ES-I3 (cell line): ENCODE data around the gene WDR90.
A peak's percentile ranks its signal among the peaks of the same experiment; 100 is the strongest.

Experiments used
- H3K36me3 ChIP-seq: 2 replicates; pipeline ENCODE4 v1.6.1; 2013; ENCODE audit warnings: mild to moderate bottlenecking, low read length, control low read depth, moderate library complexity; ENCODE audit not compliant: insufficient read depth
- H3K4me1 ChIP-seq: 2 replicates; pipeline ENCODE4 v1.6.1; 2013; ENCODE audit warnings: mild to moderate bottlenecking, control low read depth, low read length; ENCODE audit not compliant: insufficient read depth
- H3K9ac ChIP-seq: 2 replicates; pipeline ENCODE4 v1.6.1; 2013; ENCODE audit warnings: low read depth, mild to moderate bottlenecking, low read length, moderate library complexity
- H3K9me3 ChIP-seq: 2 replicates; pipeline ENCODE4 v1.6.1; 2013; ENCODE audit warnings: mild to moderate bottlenecking, low read length, moderate library complexity; ENCODE audit not compliant: control insufficient read depth, insufficient read depth

WDR90 gene

GRCh38 chr16:698911-699671 lies 49.9 kb downstream of the WDR90 start:
- H3K9ac ChIP-seq: no peak overlapping the region
- no peaks in the 10 kb centered on the region; the same call in 1 of the 2 replicates for H3K4me1 ChIP-seq
- no peaks in the 10 kb centered on the region for H3K36me3 ChIP-seq
- no peaks in the 10 kb centered on the region for H3K9me3 ChIP-seq

- Histone ChIP-seq H3K36me3 (no peaks in the 10 kb centered on the region), H3K9ac (no peak overlapping the region; the same call in 1 of the 2 replicates), H3K9me3 (no peaks in the 10 kb centered on the region), H3K4me1 (no peaks in the 10 kb centered on the region; the same call in 1 of the 2 replicates)
Measured at GRCh38 chr16:700684-701584, 51.8 kb downstream of the WDR90 start.

GRCh38 chr16:702341-702740 lies 53.2 kb downstream of the WDR90 start:
- Histone ChIP-seq H3K36me3 (no peaks in the 10 kb centered on the region), H3K9ac (no peak overlapping the region), H3K9me3 (no peaks in the 10 kb centered on the region), H3K4me1 (no peaks in the 10 kb centered on the region; the same call in 1 of the 2 replicates)

DNA sequence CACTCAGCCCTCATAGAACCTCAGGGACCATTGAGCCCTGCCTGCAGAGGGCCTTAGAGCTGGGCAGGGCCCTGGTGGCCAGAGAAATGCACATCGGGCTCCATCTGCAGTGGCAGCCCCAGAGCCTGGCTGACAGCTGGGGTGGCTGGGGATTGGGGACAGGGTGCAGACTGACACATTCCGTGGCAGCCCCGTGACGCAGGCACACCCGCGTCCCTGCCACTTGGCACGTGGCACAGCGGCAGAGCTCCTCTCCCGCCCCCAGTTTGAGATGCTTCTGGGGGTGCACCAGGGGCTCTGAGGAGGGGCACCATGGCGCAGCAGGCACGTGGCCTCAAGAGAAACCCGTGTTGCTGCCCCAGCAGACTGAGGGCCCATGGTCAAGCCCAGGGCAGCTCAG lies 54.2 kb downstream of the WDR90 start:
- no peaks in the 10 kb centered on the region; the same call in 1 of the 2 replicates for H3K4me1 ChIP-seq
- no peak overlapping the region for H3K9ac ChIP-seq
- H3K9me3 ChIP-seq: no peaks in the 10 kb centered on the region
- no peaks in the 10 kb centered on the region for H3K36me3 ChIP-seq

GRCh38 chr16:704047-704446 lies 54.9 kb downstream of the WDR90 start:
- H3K9ac ChIP-seq: no peak overlapping the region
- H3K36me3 ChIP-seq: no peaks in the 10 kb centered on the region
- no peaks in the 10 kb centered on the region; the same call in 1 of the 2 replicates for H3K4me1 ChIP-seq
- no peaks in the 10 kb centered on the region for H3K9me3 ChIP-seq

DNA sequence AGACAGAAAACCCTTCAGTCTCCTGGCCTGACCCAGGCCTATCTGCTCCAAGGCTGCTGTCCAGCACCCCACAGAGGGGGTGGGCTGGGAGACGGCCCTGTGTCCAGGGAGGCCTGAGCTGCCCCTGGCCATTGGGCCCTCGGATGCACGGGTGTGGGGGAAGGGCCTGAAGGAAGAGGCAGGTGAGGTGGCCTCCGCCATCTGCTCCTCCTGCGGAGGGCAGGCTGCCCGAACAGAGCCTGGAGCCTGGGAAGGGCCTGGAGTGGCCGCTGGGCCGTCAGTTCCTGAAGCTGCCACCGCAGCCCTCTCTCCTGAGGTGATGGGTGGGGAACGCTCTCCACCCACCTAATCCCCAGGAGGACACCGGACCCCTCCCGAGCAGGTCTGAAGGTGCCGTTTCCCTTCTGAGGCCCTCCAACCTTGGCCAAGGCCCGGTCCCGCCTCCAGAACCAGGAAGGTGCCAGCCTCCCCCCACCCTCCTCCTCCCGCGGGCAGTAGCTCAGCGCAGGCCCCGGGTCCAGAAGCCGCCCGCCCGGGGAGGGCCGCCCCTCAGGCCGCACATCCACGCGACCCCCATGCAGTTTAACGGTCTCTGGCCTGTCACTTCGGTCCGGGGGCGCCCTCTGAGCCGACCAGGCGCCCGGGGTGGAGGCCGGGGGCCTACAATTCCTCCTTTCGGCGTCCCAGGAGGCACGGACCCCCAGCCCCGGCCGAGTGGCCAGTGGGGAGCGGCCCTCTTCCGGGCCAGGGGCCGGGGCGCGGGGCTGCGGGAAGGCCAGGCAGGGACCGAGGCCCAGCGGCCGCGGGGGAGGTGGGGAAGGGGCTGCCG lies 55.6 kb downstream of the WDR90 start:
- no peaks in the 10 kb centered on the region for H3K9me3 ChIP-seq
- peaks cover under 1% of the 10 kb centered on the region; the same call in 1 of the 2 replicates for H3K4me1 ChIP-seq
- H3K9ac ChIP-seq: peak overlapping the region; percentile 30
- no peaks in the 10 kb centered on the region for H3K36me3 ChIP-seq

GRCh38 chr16:705431-706188 lies 56.4 kb downstream of the WDR90 start, which contains the start of gene FBXL16:
Gene FBXL16 (minus strand): TSS chr16:705801. CDS start chr16:697405, 8,396 bp downstream.
- Histone ChIP-seq H3K36me3 (no peaks in the 10 kb centered on the region), H3K9ac (peak within 1 kb of the TSS; percentile 71), H3K9me3 (no peaks in the 10 kb centered on the region), H3K4me1 (peaks cover 4% of the 10 kb centered on the region; the same call in 1 of the 2 replicates)

DNA sequence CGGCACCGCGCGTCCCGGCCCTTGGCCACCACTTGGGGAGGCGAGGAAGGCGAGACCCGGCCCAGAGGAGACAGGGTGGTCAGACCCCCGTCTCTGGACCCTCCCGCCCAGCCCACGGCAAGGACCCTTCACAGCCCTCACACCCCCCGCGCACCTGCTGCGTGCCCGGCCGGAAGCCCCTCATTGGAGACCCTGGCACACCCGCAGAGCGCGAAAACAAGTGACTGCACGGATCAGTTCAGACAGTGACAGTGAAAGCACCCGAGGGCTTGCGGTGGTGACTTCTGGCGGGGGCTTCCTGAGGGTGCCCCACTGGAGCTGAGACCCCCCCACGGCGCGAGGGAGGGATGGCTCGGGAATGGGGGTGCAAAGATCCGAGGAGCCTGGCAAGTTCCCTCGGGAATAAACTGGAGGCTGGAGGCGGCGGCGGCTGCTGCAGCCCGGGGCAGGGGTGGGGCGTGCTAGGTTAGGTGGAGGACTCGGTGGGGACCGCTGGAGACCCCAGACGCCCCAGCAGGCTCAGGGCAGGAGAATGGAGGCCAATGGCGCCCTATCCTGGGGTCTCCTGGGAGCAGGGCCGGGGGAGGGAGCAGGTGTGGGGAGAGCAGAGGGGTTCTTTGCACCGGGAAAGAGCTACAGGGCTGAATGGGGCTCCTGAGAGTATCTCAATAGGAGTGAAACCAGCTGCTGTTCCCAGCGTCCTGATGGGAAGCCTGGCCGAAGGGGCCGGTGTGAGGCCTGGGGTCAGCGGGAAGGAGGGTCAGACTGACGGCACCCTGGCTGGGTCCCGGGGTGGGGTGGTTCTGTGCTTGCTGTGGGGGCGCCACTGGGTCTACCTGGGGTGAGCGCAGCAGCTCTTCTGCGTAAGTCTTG lies 57.3 kb downstream of the WDR90 start:
- Histone ChIP-seq H3K9ac (peak overlapping the region; percentile 49; the same call in 1 of the 2 replicates), H3K36me3 (no peaks in the 10 kb centered on the region), H3K4me1 (peaks cover 4% of the 10 kb centered on the region; the same call in 1 of the 2 replicates), H3K9me3 (no peaks in the 10 kb centered on the region)

DNA sequence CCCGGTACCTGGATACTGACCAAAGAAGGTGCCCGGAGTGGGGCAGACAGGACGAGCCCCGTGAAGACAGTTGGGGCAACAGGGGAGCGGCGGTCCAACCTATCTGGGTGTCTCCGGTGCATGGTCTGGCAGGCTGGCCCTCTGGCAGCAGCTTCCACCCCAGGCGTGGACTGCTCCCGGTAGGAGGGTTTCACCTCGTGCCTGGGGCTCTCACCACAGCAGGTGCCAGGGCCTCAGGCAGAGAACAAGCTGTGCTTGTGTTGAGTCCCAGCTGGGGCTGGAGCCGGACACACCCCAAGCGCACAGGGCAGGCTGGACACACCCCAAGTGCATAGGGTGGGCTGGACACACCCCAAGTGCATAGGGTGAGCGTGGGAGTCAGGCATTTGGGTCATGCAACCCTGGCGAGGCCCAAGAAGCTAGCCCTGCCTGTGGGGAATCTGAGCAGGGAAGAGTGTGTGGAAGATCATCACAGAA lies 57.9 kb downstream of the WDR90 start:
- H3K9ac ChIP-seq: no peak overlapping the region
- no peaks in the 10 kb centered on the region for H3K36me3 ChIP-seq
- peaks cover 4% of the 10 kb centered on the region; the same call in 1 of the 2 replicates for H3K4me1 ChIP-seq
- no peaks in the 10 kb centered on the region for H3K9me3 ChIP-seq

GRCh38 chr16:708019-708418 lies 58.9 kb downstream of the WDR90 start:
- Histone ChIP-seq H3K9me3 (no peaks in the 10 kb centered on the region), H3K9ac (no peak overlapping the region), H3K4me1 (peaks cover 4% of the 10 kb centered on the region; the same call in 1 of the 2 replicates), H3K36me3 (no peaks in the 10 kb centered on the region)

- Histone ChIP-seq H3K4me1 (peaks cover 4% of the 10 kb centered on the region; the same call in 1 of the 2 replicates), H3K36me3 (no peaks in the 10 kb centered on the region), H3K9me3 (no peaks in the 10 kb centered on the region), H3K9ac (no peak overlapping the region)
Measured at GRCh38 chr16:708959-709358, 59.8 kb downstream of the WDR90 start.

DNA sequence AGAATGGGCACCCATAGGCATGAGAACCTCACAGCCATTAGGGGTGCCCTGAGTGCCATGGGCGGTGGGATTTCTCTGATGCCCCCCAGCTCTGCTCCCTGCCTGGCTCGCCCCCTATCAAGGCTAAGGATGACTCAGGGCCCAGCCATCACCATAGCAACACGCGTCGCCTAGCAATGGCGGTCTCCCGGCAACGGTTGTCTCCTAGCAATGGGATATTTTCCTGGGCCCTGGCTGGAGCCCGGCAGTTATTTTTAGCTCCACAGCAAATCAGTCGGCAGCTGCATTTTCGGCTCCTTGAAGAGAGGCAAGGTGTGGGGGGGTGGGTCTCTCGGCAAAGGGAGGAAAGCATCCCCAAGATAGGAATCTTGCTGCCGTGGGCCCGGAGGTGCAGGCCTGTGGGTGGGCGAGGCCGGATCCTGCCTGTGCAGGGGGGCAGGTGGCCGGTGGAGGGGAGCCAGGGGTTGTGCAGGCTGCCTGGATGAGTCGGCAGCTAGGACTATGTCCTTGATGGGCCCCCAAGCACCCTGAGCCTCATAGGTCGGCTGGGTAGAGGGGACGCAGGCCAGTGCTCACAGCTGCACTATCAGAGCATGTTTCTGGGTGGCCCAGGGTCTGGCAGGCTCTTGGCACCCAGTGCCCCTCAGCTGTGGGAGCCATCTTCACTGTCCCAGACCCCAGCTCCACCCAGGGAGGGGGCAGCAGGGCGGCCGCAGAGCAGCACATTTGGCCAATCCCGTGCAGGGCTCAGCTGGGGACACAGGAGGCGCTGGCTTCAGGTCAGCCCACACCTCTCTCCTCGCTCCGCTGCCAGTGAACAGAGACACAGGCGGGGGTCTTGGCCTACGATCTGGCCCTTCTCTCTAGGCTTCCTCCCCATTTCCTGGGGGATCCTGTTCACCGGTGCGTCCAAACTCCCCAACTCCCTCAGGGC lies 60.7 kb downstream of the WDR90 start:
- no peaks in the 10 kb centered on the region for H3K36me3 ChIP-seq
- peaks cover 4% of the 10 kb centered on the region; the same call in 1 of the 2 replicates for H3K4me1 ChIP-seq
- H3K9me3 ChIP-seq: no peaks in the 10 kb centered on the region
- H3K9ac ChIP-seq: no peak overlapping the region
